Upper lobe of left lung (tissue), 6 donors: ENCODE data around the gene TCF12. TPM values are rescaled to one million over a fixed set of nuclear protein-coding genes. Genes with fewer than 3 reads are reported as not detected.

ENCODE experiments used
- ATAC-seq, 2 donors: fragments of 200-7000 bp; cut with Tn5 transposase; one replicate each; pipeline ENCODE4 v1.9.1; 2022; ENCODE audit warnings: mild to moderate bottlenecking in 2 of 2, moderate library complexity in 2 of 2; ENCODE audit not compliant: low FRiP score in 2 of 2
- DNase-seq, 2 donors: peaks; one replicate each; pipeline ENCODE4 v3.0.0-alpha.2; 2019 to 2020
- H3K27ac ChIP-seq, 4 donors: fragments of 200-600 bp; sonication (generic); one replicate each; pipeline ENCODE4 v1.5.1; 2016 to 2019
- H3K27me3 ChIP-seq, 4 donors: fragments of 200-600 bp; sonication (generic); one replicate each; pipeline ENCODE4 v1.5.1; 2017 to 2019
- H3K36me3 ChIP-seq, 4 donors: fragments of 200-600 bp; sonication (generic); one replicate each; pipeline ENCODE4 v1.5.1; 2016 to 2019
- H3K4me1 ChIP-seq, 4 donors: fragments of 200-600 bp; sonication (generic); one replicate each; pipeline ENCODE4 v1.5.1; 2018 to 2019
- H3K4me3 ChIP-seq, 4 donors: fragments of 200-600 bp; sonication (generic); one replicate each; pipeline ENCODE4 v1.5.1; 2017 to 2019; ENCODE audit warnings: mild to moderate bottlenecking in 2 of 4, moderate library complexity in 1 of 4
- H3K9me3 ChIP-seq, 4 donors: fragments of 200-600 bp; sonication (generic); one replicate each; pipeline ENCODE4 v1.5.1; 2018 to 2019
- EP300 ChIP-seq, 4 donors: sonication (generic); formaldehyde crosslinking; IDR thresholded peaks; one replicate each; pipeline ENCODE4 v1.5.1; 2017; ENCODE audit warnings: antibody characterized with exemption in 4 of 4, control low read depth in 2 of 4
- POLR2A ChIP-seq, 4 donors: fragments of 450-650 bp; IDR thresholded peaks; one replicate each; pipeline ENCODE4 v1.5.1; 2016 to 2017; ENCODE audit warnings: antibody characterized with exemption in 4 of 4, mild to moderate bottlenecking in 2 of 4
- POLR2AphosphoS5 ChIP-seq, 2 donors: sonication (generic); formaldehyde crosslinking; IDR thresholded peaks; one replicate each; pipeline ENCODE4 v1.5.1; 2017; ENCODE audit warnings: antibody characterized with exemption in 2 of 2
- WGBS, 2 donors: methylation state at CpG; one replicate each; pipeline ENCODE4 v1.1.5; 2017 to 2018; 5-methylcytosine and 5-hydroxymethylcytosine counted together
- total RNA-seq, 6 donors: library from RNA; depleted of rRNA in 4 of 6; stranded (reverse); fragments of >200 nt in 4 of 6; gene quantifications; one replicate each; pipeline versions ENCODE4 v1.1.0 to v1.2.1, GENCODE V29; 2016 to 2021
- TF ChIP-seq, protein P1 (sequence below), 6 experiments: fragments of 450-650 bp in 4 of 6; fragments of 200-600 bp in 2 of 6; sonication (generic) in 2 of 6; IDR thresholded peaks; one replicate each; pipeline ENCODE4 v1.5.1; 2016 to 2019; ENCODE audit warnings: antibody characterized with exemption in 6 of 6
- donor health status: DM: no; HTN: no; CAD: no; lungs with moderate emphysema.
- donor health status: DM: no; HTN: yes; CAD: no; lungs with severe emphysema.

TCF12 gene
- total RNA-seq, 6 donors from 2014 or later, result 74.5 to 257 (median 103) TPM

DNA sequence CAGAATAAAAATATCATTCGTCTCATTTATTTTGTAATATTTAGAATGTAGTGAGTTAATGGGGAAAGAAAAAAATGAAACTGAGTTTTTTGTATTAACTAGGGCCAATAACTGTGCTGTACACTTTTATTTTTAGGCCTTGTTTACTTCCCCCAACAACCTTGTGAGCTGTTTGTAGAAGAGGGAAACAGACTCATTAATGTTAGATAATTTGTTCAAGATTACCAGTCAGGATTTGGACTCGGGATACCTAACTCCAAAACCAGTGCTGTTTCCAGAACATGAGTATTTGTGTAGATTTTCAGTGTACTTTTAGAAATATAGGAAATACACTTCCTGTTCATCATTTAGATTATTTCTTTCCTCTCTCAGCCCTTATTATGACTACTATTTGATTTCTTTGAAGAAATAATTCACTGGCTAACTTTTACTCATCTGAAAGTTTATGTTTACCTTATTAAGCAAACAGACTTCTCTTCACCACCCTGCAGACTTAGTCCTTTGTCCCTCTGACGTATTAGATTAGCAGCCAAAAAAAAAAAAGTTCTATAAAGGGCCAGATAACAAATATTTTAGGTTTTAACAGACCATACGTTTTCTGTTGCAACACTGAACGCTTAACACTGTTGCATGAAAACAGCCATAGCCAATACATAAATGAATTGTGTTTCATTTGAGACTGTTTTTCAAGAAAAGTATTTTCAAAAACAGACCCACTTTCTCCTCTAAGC is 265.3 kb downstream of the TCF12 start:
- 42 to 46% methylated on average over 5 of the region's 5 CpGs for WGBS, 2 donors
- TF ChIP-seq, protein P1, sequence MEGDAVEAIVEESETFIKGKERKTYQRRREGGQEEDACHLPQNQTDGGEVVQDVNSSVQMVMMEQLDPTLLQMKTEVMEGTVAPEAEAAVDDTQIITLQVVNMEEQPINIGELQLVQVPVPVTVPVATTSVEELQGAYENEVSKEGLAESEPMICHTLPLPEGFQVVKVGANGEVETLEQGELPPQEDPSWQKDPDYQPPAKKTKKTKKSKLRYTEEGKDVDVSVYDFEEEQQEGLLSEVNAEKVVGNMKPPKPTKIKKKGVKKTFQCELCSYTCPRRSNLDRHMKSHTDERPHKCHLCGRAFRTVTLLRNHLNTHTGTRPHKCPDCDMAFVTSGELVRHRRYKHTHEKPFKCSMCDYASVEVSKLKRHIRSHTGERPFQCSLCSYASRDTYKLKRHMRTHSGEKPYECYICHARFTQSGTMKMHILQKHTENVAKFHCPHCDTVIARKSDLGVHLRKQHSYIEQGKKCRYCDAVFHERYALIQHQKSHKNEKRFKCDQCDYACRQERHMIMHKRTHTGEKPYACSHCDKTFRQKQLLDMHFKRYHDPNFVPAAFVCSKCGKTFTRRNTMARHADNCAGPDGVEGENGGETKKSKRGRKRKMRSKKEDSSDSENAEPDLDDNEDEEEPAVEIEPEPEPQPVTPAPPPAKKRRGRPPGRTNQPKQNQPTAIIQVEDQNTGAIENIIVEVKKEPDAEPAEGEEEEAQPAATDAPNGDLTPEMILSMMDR (IDR thresholded peaks at IDR 0.05), result no peak
- no peak for TF ChIP-seq POLR2A (IDR thresholded peaks at IDR 0.05)
- no peak for TF ChIP-seq EP300 (IDR thresholded peaks at IDR 0.05)
- TF ChIP-seq POLR2AphosphoS5 (IDR thresholded peaks at IDR 0.05), result no peak
- ATAC-seq (no peak), DNase-seq (no peak)
- Histone ChIP-seq H3K9me3 (no peaks in the 10 kb centered on the region), H3K27me3 (no peaks in the 10 kb centered on the region), H3K36me3 (no peaks in the 10 kb centered on the region), H3K27ac (peak overlapping the region; percentile 9 to 63 (median 22)), H3K4me1 (peaks cover 9 to 14% (median 12%) of the 10 kb centered on the region in 4 donors), H3K4me3 (no peak overlapping the region)

GRCh38 chr15:57184502-57184901 is 266.1 kb downstream of the TCF12 start:
- no peak for TF ChIP-seq POLR2AphosphoS5 (IDR thresholded peaks at IDR 0.05)
- TF ChIP-seq, protein P1 (IDR thresholded peaks at IDR 0.05), result no peak
- TF ChIP-seq EP300 (IDR thresholded peaks at IDR 0.05), result no peak
- no peak for TF ChIP-seq POLR2A (IDR thresholded peaks at IDR 0.05)
- Histone ChIP-seq H3K4me3 (no peak overlapping the region), H3K27me3 (no peaks in the 10 kb centered on the region), H3K4me1 (peaks cover 9 to 14% (median 12%) of the 10 kb centered on the region in 4 donors), H3K9me3 (no peaks in the 10 kb centered on the region), H3K36me3 (no peaks in the 10 kb centered on the region), H3K27ac (peak overlapping the region in 1 of 4 donors; percentile 32)
- ATAC-seq, result no peak
- 51 to 75% methylated on average over 1 of the region's 1 CpG for WGBS, 2 donors
- DNase-seq, result no peak

DNA sequence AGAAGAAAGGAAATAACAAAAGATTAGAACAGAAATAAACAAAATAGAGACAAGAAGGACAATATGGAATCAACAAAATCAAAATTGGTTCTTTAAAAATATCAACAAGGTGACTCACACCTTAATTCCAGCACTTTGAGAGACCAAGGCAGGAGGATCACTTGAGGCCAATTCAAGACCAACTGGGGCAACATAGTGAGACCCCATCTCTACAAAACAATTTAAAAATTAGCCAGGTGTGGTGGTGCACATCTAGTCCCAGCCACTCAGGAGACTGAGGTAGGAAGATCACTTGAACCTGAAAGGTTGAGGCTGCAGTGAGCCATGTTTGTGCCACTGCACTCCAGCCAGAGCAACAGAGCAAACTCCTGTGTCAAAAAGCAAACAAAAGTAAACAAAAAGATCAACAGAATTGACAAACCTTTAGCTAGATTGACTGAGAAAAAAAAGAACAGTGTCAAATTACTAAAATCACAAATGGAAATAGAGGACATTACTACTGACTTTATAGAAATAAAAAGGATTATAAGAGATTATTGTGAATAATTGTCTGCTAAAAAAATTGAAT is 267.1 kb downstream of the TCF12 start:
- no peak for DNase-seq
- Histone ChIP-seq H3K9me3 (no peaks in the 10 kb centered on the region), H3K4me1 (peaks cover 9 to 14% (median 12%) of the 10 kb centered on the region in 4 donors), H3K27ac (no peak overlapping the region), H3K36me3 (no peaks in the 10 kb centered on the region), H3K4me3 (no peak overlapping the region), H3K27me3 (no peaks in the 10 kb centered on the region)
- TF ChIP-seq EP300 (IDR thresholded peaks at IDR 0.05) (no peak), POLR2A (IDR thresholded peaks at IDR 0.05) (no peak), POLR2AphosphoS5 (IDR thresholded peaks at IDR 0.05) (no peak)
- TF ChIP-seq, protein P1 (IDR thresholded peaks at IDR 0.05), result no peak
- ATAC-seq, result no peak

- TF ChIP-seq, protein P1 (IDR thresholded peaks at IDR 0.05), result no peak
- TF ChIP-seq EP300 (IDR thresholded peaks at IDR 0.05), result no peak
- TF ChIP-seq POLR2AphosphoS5 (IDR thresholded peaks at IDR 0.05), result no peak
- no peak for TF ChIP-seq POLR2A (IDR thresholded peaks at IDR 0.05)
- Histone ChIP-seq H3K9me3 (no peaks in the 10 kb centered on the region), H3K4me3 (no peak overlapping the region), H3K36me3 (peaks cover 5 to 20% (median 7%) of the 10 kb centered on the region in 4 donors), H3K27ac (no peak overlapping the region), H3K4me1 (peaks cover 0 to 3% (median under 1%) of the 10 kb centered on the region in 4 donors), H3K27me3 (no peaks in the 10 kb centered on the region)
- DNase-seq (no peak), ATAC-seq (no peak)
- WGBS, 2 donors, result 91 to 100% methylated on average over 1 of the region's 1 CpG
These were observed 271.0 kb downstream of the TCF12 start for GRCh38 chr15:57189466-57189865.
